Measurements from ENCODE around the gene DENND2A.

Gene DENND2A

GRCh38 chr7:140641524-140642195 lies 1.0 kb upstream of the DENND2A start:
- peak overlapping the region in 1 of 2 donors; percentile 41 for H3K27ac ChIP-seq
- peak; percentile 19 to 47 for DNase-seq
- H3K36me3 ChIP-seq: no peaks in the 10 kb centered on the region
- no peak for TF ChIP-seq CTCF (IDR thresholded peaks at IDR 0.05)
- intact Hi-C loops (cut with DNase I; ENCODE audit: low total_unique reads): no loop called here
- no peaks in the 10 kb centered on the region for H3K9me3 ChIP-seq
- peaks cover 0 to 71% of the 10 kb centered on the region in 2 donors for H3K27me3 ChIP-seq
- H3K4me1 ChIP-seq: peaks cover 0 to 22% (median 10%) of the 10 kb centered on the region in 4 donors
- no peak overlapping the region for H3K4me3 ChIP-seq

- TF ChIP-seq CTCF (IDR thresholded peaks at IDR 0.05): no peak
- H3K27ac ChIP-seq: no peak overlapping the region
- peak overlapping the region; percentile 43 to 55 for H3K4me3 ChIP-seq
- peaks cover 0 to 80% of the 10 kb centered on the region in 2 donors for H3K27me3 ChIP-seq
- intact Hi-C loops (cut with DNase I; ENCODE audit: low total_unique reads): no loop called here
- no peaks in the 10 kb centered on the region for H3K36me3 ChIP-seq
- peak; percentile 25 to 70 for DNase-seq
- no peaks in the 10 kb centered on the region for H3K9me3 ChIP-seq
- peaks cover 0 to 22% (median 10%) of the 10 kb centered on the region in 4 donors for H3K4me1 ChIP-seq
Observed at GRCh38 chr7:140640060-140640637, 464 bp downstream of the DENND2A start.

GRCh38 chr7:140639366-140640053 lies 1.1 kb downstream of the DENND2A start:
- H3K9me3 ChIP-seq: no peaks in the 10 kb centered on the region
- DNase-seq: peak in 1 of 2 donors; percentile 26
- H3K4me1 ChIP-seq: peaks cover 0 to 22% (median 10%) of the 10 kb centered on the region in 4 donors
- peak overlapping the region; percentile 43 to 55 for H3K4me3 ChIP-seq
- no peak overlapping the region for H3K27ac ChIP-seq
- no peak for TF ChIP-seq CTCF (IDR thresholded peaks at IDR 0.05)
- H3K27me3 ChIP-seq: peaks cover 0 to 81% of the 10 kb centered on the region in 2 donors
- intact Hi-C loops (cut with DNase I; ENCODE audit: low total_unique reads): no loop called here
- no peaks in the 10 kb centered on the region for H3K36me3 ChIP-seq

- no peak overlapping the region for H3K27ac ChIP-seq
- H3K9me3 ChIP-seq: no peaks in the 10 kb centered on the region
- no peaks in the 10 kb centered on the region for H3K36me3 ChIP-seq
- TF ChIP-seq CTCF (IDR thresholded peaks at IDR 0.05): no peak
- no peak overlapping the region for H3K4me3 ChIP-seq
- H3K27me3 ChIP-seq: peaks cover 0 to 70% of the 10 kb centered on the region in 2 donors
- peaks cover 0 to 22% (median 10%) of the 10 kb centered on the region in 4 donors for H3K4me1 ChIP-seq
- DNase-seq: peak; percentile 62 to 74
- intact Hi-C loops (cut with DNase I; ENCODE audit: low total_unique reads): no loop called here
Observed at GRCh38 chr7:140638173-140638791, 2.3 kb downstream of the DENND2A start.

- Histone ChIP-seq H3K27me3 (peaks cover 0 to 68% of the 10 kb centered on the region in 2 donors), H3K36me3 (no peaks in the 10 kb centered on the region), H3K4me3 (no peak overlapping the region), H3K27ac (no peak overlapping the region), H3K9me3 (no peaks in the 10 kb centered on the region), H3K4me1 (peaks cover 0 to 22% (median 10%) of the 10 kb centered on the region in 4 donors)
- no peak for DNase-seq
- TF ChIP-seq CTCF (IDR thresholded peaks at IDR 0.05): no peak
- intact Hi-C loops (cut with DNase I; ENCODE audit: low total_unique reads): no loop called here
Observed at GRCh38 chr7:140637400-140637799, 3.2 kb downstream of the DENND2A start.
